HG02642 (cell line): ENCODE data around the gene IFITM10.

ENCODE experiments used
- ATAC-seq: cut with Tn5 transposase; IDR thresholded peaks from one replicate; pipeline ENCODE4 v1.9.1; 2021; ENCODE audit warnings: mild to moderate bottlenecking; ENCODE audit not compliant: unreplicated experiment, poor library complexity

IFITM10 gene

GRCh38 chr11:1742371-1742770, 8.0 kb downstream of the IFITM10 start:
- no peak for ATAC-seq

GRCh38 chr11:1741741-1742140, 8.7 kb downstream of the IFITM10 start:
- no peak for ATAC-seq

GRCh38 chr11:1740786-1741530, 9.4 kb downstream of the IFITM10 start:
- ATAC-seq: no peak

- ATAC-seq: no peak
These were observed 10.8 kb downstream of the IFITM10 start for GRCh38 chr11:1739576-1739975.

- no peak for ATAC-seq
These were observed 12.0 kb downstream of the IFITM10 start for GRCh38 chr11:1738380-1738779.

- no peak for ATAC-seq
These were observed 13.2 kb downstream of the IFITM10 start for GRCh38 chr11:1737080-1737757.

- ATAC-seq: no peak
These were observed 13.9 kb downstream of the IFITM10 start for GRCh38 chr11:1736447-1736992.

- no peak for ATAC-seq
These were observed 15.1 kb downstream of the IFITM10 start for GRCh38 chr11:1735271-1735670.

- no peak for ATAC-seq
These were observed 15.7 kb downstream of the IFITM10 start for GRCh38 chr11:1734641-1735081.

GRCh38 chr11:1733716-1734640, 16.4 kb downstream of the IFITM10 start:
- no peak for ATAC-seq

- no peak for ATAC-seq
These were observed 17.2 kb downstream of the IFITM10 start for GRCh38 chr11:1733009-1733715.

- ATAC-seq: no peak
These were observed 17.9 kb downstream of the IFITM10 start for GRCh38 chr11:1732418-1733008.

GRCh38 chr11:1731451-1732059, 18.8 kb downstream of the IFITM10 start:
- no peak for ATAC-seq

GRCh38 chr11:1730059-1730629, 20.3 kb downstream of the IFITM10 start:
- no peak for ATAC-seq

GRCh38 chr11:1729692-1730011, 20.7 kb downstream of the IFITM10 start:
- ATAC-seq: no peak

GRCh38 chr11:1728931-1729691, 21.3 kb downstream of the IFITM10 start:
- no peak for ATAC-seq

- no peak for ATAC-seq
These were observed 22.1 kb downstream of the IFITM10 start for GRCh38 chr11:1728301-1728700.

GRCh38 chr11:1727861-1728260, 22.5 kb downstream of the IFITM10 start:
- no peak for ATAC-seq
